ENCODE data around the gene CCDC85C.

Gene CCDC85C

DNA sequence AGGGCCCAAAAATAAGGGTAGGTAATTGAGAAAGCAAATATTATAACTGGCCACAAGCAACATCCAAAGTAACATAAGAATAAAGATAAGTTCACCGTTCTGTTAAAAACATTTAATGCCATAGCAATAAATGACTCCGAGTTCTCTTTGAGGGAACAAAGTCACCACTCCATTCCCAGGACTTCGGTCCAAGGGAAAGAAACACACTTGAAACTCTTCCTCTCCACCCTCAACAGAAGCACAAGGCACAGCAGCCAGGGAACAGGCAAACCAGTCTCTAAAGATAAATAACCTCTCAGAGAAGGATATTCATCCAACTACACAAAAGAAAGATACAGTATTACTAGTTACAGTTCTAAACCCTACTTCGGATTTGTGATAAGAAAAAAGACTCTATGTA is 125.9 kb downstream of the CCDC85C start:
- no peak for TF ChIP-seq ZFX (IDR thresholded peaks at IDR 0.05; ENCODE audit: borderline replicate concordance)
- TF ChIP-seq, protein P1, sequence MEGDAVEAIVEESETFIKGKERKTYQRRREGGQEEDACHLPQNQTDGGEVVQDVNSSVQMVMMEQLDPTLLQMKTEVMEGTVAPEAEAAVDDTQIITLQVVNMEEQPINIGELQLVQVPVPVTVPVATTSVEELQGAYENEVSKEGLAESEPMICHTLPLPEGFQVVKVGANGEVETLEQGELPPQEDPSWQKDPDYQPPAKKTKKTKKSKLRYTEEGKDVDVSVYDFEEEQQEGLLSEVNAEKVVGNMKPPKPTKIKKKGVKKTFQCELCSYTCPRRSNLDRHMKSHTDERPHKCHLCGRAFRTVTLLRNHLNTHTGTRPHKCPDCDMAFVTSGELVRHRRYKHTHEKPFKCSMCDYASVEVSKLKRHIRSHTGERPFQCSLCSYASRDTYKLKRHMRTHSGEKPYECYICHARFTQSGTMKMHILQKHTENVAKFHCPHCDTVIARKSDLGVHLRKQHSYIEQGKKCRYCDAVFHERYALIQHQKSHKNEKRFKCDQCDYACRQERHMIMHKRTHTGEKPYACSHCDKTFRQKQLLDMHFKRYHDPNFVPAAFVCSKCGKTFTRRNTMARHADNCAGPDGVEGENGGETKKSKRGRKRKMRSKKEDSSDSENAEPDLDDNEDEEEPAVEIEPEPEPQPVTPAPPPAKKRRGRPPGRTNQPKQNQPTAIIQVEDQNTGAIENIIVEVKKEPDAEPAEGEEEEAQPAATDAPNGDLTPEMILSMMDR (IDR thresholded peaks at IDR 0.05): no peak
- H3K27ac ChIP-seq: no peak overlapping the region

DNA sequence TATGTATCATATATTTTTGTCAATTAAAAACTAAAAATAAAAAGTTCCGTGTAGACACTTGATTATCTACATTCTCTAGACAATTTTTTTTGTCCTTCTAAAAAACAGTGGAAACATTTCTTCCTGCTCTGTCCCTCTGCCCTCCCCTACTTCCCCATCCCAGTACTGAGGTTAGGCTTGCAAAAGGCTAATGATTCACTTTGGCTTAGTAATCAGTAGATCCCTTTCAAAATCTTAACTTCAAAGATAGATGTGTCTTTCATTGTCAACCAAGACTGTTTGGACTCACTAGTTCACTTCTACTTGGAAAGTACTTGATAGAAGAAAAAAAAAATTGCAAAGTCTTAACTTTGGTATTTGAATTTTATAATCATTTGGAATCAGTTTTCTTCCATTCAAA is 127.1 kb downstream of the CCDC85C start:
- no peak overlapping the region for H3K27ac ChIP-seq
- TF ChIP-seq ZFX (IDR thresholded peaks at IDR 0.05; ENCODE audit: borderline replicate concordance): no peak
- TF ChIP-seq, protein P1 (IDR thresholded peaks at IDR 0.05): no peak

DNA sequence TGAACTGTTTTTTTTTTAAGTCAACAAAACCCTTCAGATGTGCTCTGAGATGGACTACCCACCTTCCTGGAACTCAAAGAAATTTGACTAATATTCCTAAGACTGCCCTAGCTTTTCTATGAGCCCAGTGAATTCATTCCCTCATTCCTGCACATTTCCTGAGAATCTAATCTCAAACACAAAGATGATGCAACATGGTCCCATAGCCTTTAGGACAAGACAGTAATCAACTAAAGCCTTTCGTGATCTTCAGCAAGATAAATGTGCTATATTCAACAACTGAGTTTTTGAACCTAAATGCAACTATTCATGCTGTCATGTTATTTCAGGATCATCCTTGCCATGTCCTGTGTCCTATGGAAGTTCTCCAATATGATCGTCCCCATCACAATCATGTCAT is 128.3 kb downstream of the CCDC85C start:
- TF ChIP-seq ZFX (IDR thresholded peaks at IDR 0.05; ENCODE audit: borderline replicate concordance): no peak
- TF ChIP-seq, protein P1 (IDR thresholded peaks at IDR 0.05): no peak

DNA sequence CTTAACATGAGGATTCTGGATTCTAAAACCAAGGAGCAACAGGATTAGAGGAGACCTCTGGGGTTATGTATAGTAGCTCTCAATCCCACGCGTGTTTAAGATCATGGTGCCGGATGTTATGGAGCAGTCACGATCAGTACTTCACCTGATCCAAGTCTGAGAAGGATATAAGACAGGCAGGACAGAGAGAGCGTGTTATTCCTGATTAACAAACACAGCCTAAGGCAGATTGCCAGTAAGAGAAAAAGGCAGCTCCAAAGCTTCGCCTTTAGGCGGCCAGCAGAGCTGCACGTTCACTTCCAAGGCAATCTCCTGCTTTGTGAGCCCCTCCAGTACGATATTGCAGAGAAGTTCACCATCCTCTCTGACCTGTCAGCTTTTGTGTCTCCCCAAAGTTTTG is 128.8 kb downstream of the CCDC85C start:
- H3K27ac ChIP-seq: peak overlapping the region; percentile 3; the same call in 1 of the 2 replicates
- TF ChIP-seq, protein P1 (IDR thresholded peaks at IDR 0.05): peak; percentile 26
- no peak for TF ChIP-seq ZFX (IDR thresholded peaks at IDR 0.05; ENCODE audit: borderline replicate concordance)

More for the DNA sequence above, 128.3 kb downstream of the CCDC85C start:
- H3K27ac ChIP-seq: peak overlapping the region; percentile 3; the same call in 1 of the 2 replicates

DNA sequence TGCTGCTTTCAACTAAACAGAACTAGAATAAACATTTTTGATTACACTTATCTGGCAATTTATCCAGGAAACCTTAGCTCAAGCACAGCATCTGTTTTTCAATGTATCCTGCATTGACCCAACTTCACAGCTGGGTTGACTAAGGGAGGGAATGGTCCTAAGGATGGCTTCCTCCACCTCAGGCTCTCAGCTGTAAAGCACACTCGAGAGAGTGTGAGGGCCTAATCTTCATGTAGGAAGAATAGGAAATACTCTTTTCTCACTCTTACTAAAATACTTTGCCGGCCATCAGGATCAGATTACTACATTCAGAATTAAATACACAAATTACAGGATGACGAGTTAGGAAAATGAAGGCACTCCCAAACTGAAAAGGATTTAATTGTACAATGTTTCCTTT is 130.5 kb downstream of the CCDC85C start:
- no peak overlapping the region for H3K27ac ChIP-seq
- TF ChIP-seq ZFX (IDR thresholded peaks at IDR 0.05; ENCODE audit: borderline replicate concordance): no peak
- TF ChIP-seq, protein P1 (IDR thresholded peaks at IDR 0.05): no peak

DNA sequence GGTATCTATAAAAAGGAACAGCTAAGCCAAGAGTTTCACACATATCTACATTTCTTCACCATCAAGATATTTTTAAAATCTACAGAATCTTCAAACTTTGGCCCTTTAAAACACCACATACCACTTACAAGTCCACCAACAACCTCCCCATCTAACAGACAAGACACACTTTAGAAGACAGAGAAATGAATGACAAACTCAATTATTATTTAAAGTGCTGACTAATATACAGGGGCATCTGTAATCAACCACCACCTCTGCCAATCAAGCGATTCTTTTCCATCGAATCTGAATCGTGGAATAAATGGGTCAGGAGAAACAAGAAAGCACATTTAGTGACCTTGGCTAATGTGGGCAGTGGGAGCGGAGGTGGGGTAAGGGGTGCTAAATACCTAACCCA is 131.1 kb downstream of the CCDC85C start:
- H3K27ac ChIP-seq: no peak overlapping the region
- no peak for TF ChIP-seq ZFX (IDR thresholded peaks at IDR 0.05; ENCODE audit: borderline replicate concordance)
- TF ChIP-seq, protein P1 (IDR thresholded peaks at IDR 0.05): no peak

DNA sequence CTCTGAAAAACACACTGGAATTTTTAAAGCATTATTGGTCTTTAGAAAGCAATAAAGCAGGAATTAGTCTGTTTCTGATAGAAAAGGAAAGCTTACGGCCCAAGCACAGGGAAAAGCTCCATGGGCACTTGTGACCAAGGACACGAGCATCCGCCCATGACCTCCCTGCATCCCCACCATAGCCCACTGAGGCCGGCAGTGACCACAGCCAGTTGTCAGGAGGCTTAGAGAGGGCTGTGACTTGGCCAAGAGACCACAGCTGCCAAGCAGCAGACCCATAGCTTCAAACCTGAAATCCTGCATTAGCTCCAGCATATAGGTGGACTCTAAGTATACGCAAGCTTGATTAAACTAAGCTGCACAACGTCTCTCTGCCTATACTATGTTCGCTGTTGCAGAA is 132.3 kb downstream of the CCDC85C start:
- TF ChIP-seq, protein P1 (IDR thresholded peaks at IDR 0.05): no peak
- no peak for TF ChIP-seq ZFX (IDR thresholded peaks at IDR 0.05; ENCODE audit: borderline replicate concordance)
- no peak overlapping the region for H3K27ac ChIP-seq
